A549 (cell line): ENCODE data around the gene DNAH11. TPM values are rescaled to one million over a fixed set of nuclear protein-coding genes. Genes with fewer than 3 reads are reported as not detected.

ENCODE experiments used
- ATAC-seq, 2 experiments: fragments of 200-7000 bp in 1 of 2; fragments of >200 bp in 1 of 2; cut with Nextera tagmentation in 1 of 2; cut with Tn5 transposase in 1 of 2; 3 replicates each; pipeline versions ENCODE4 v1.8.0 to v1.9.1; 2018 to 2020; ENCODE audit warnings: mild to moderate bottlenecking in 1 of 2, moderate library complexity in 1 of 2
- CTCF ChIA-PET: fragments of 300-600 bp; sonication (Branson Sonifier 250); formaldehyde crosslinking; extraction: SDS; loops from one replicate; lab custom pipeline; 2021; ENCODE audit warnings: antibody characterized with exemption, inconsistent platforms; lab: Yijun Ruan, JAX
- POLR2A ChIA-PET: fragments of 350-600 bp; formaldehyde crosslinking; extraction: SDS; loops from one replicate; lab custom pipeline; 2021; ENCODE audit warnings: antibody characterized with exemption, inconsistent platforms; lab: Yijun Ruan, JAX
- DNase-seq, 2 experiments: peaks; one replicate each; pipeline versions ENCODE4 v3.0.0 to v3.0.0-alpha.2; 2011 to 2016; ENCODE audit warnings: low read depth in 1 of 2, low spot score in 1 of 2
- FAIRE-seq: peaks from 2 replicates; lab custom pipeline; 2011; peaks lifted over from hg19 to GRCh38; lab: Jason Lieb, UNC
- H3K27ac ChIP-seq, 2 experiments: fragments of >200 bp; sonication (Bioruptor Twin); formaldehyde crosslinking; 3 replicates each; pipeline ENCODE4 v1.5.1; 2016 to 2017
- H3K4me1 ChIP-seq: fragments of >200 bp; sonication (Bioruptor Twin); formaldehyde crosslinking; 3 replicates; pipeline ENCODE4 v1.6.1; 2016
- H3K4me2 ChIP-seq: fragments of >200 bp; sonication (Bioruptor Twin); formaldehyde crosslinking; 3 replicates; pipeline ENCODE4 v1.6.1; 2016
- H3K4me3 ChIP-seq: fragments of >200 bp; sonication (Bioruptor Twin); formaldehyde crosslinking; 3 replicates; pipeline ENCODE4 v1.5.1; 2016
- H3K9me3 ChIP-seq: fragments of >200 bp; sonication (Bioruptor Twin); formaldehyde crosslinking; 3 replicates; pipeline ENCODE4 v1.6.1; 2016
- CBX2 ChIP-seq: fragments of 200-600 bp; sonication (generic); IDR thresholded peaks from 2 replicates; pipeline ENCODE4 v1.6.1; 2016; ENCODE audit warnings: low read depth, mild to moderate bottlenecking, borderline replicate concordance
- EHF ChIP-seq: fragments of 250-450 bp; sonication (Bioruptor Pico); IDR thresholded peaks from 2 replicates; pipeline ENCODE4 v1.5.0; 2020; ENCODE audit warnings: mild to moderate bottlenecking
- ESRRA ChIP-seq: fragments of 150-350 bp; IDR thresholded peaks from 2 replicates; pipeline ENCODE4 v1.6.1; 2014; ENCODE audit warnings: mild to moderate bottlenecking, low read length, borderline replicate concordance
- FOSB ChIP-seq: fragments of 250-450 bp; sonication (Bioruptor Pico); IDR thresholded peaks from 2 replicates; pipeline ENCODE4 v1.5.0; 2020; ENCODE audit warnings: mild to moderate bottlenecking, moderate library complexity
- FOSL2 ChIP-seq, 2 experiments: fragments of 450-650 bp in 1 of 2; fragments of >200 bp in 1 of 2; sonication (Bioruptor Twin) in 1 of 2; formaldehyde crosslinking; IDR thresholded peaks; 2 replicates each; pipeline versions ENCODE4 v1.5.0 to v1.6.1; 2016 to 2020; ENCODE audit warnings: mild to moderate bottlenecking in 1 of 2, moderate library complexity in 1 of 2
- FOXS1 ChIP-seq: fragments of 250-450 bp; sonication (Bioruptor Pico); IDR thresholded peaks from 2 replicates; pipeline ENCODE4 v1.5.0; 2020; ENCODE audit warnings: mild to moderate bottlenecking, moderate library complexity
- GATA3 ChIP-seq: IDR thresholded peaks from 2 replicates; pipeline ENCODE4 v1.6.1; 2012; ENCODE audit warnings: borderline replicate concordance
- HES2 ChIP-seq: fragments of >200 bp; sonication (Bioruptor Twin); formaldehyde crosslinking; IDR thresholded peaks from 2 replicates; pipeline ENCODE4 v1.6.1; 2016
- HEYL ChIP-seq: fragments of 250-450 bp; sonication (Bioruptor Pico); IDR thresholded peaks from 2 replicates; pipeline ENCODE4 v1.8.0; 2021; ENCODE audit warnings: mild to moderate bottlenecking, moderate library complexity
- HOXA7 ChIP-seq: fragments of 250-450 bp; sonication (Bioruptor Pico); IDR thresholded peaks from 2 replicates; pipeline ENCODE4 v1.5.0; 2020; ENCODE audit warnings: mild to moderate bottlenecking, moderate library complexity
- HOXB13 ChIP-seq: fragments of 250-450 bp; sonication (Bioruptor Pico); IDR thresholded peaks from 2 replicates; pipeline ENCODE4 v1.5.0; 2020; ENCODE audit warnings: low read depth, mild to moderate bottlenecking, moderate library complexity
- HOXB5 ChIP-seq: fragments of 250-450 bp; sonication (Bioruptor Pico); IDR thresholded peaks from 2 replicates; pipeline ENCODE4 v1.5.0; 2020; ENCODE audit warnings: mild to moderate bottlenecking, moderate library complexity
- JUNB ChIP-seq: fragments of >200 bp; sonication (Bioruptor Twin); formaldehyde crosslinking; IDR thresholded peaks from 2 replicates; pipeline ENCODE4 v1.6.1; 2016
- KDM1A ChIP-seq: fragments of 200-600 bp; sonication (generic); IDR thresholded peaks from 2 replicates; pipeline ENCODE4 v1.6.1; 2016; ENCODE audit warnings: low read depth, mild to moderate bottlenecking
- KDM5A ChIP-seq: fragments of 200-600 bp; sonication (generic); IDR thresholded peaks from 2 replicates; pipeline ENCODE4 v1.6.1; 2016; ENCODE audit warnings: antibody characterized with exemption, mild to moderate bottlenecking
- MAFK ChIP-seq: fragments of 450-650 bp; IDR thresholded peaks from 2 replicates; pipeline ENCODE4 v1.6.1; 2014; ENCODE audit not compliant: partially characterized antibody
- MAX ChIP-seq: IDR thresholded peaks from 2 replicates; pipeline ENCODE4 v1.6.1; 2012
- MAZ ChIP-seq: fragments of 150-350 bp; IDR thresholded peaks from 2 replicates; pipeline ENCODE4 v1.6.1; 2014; ENCODE audit warnings: antibody characterized with exemption, low read depth, low read length, borderline replicate concordance
- NR3C1 ChIP-seq: fragments of >200 bp; sonication (Bioruptor Twin); formaldehyde crosslinking; IDR thresholded peaks from 3 replicates; pipeline ENCODE4 v1.6.1; 2017
- PBX3 ChIP-seq: IDR thresholded peaks from 2 replicates; pipeline ENCODE4 v1.6.1; 2012
- PHF8 ChIP-seq: fragments of 200-600 bp; sonication (generic); IDR thresholded peaks from 2 replicates; pipeline ENCODE4 v1.6.1; 2016; ENCODE audit warnings: low read depth, mild to moderate bottlenecking, antibody characterized with exemption, moderate library complexity, borderline replicate concordance
- REST ChIP-seq: fragments of 200-600 bp; sonication (generic); IDR thresholded peaks from 2 replicates; pipeline ENCODE4 v1.6.1; 2016; ENCODE audit warnings: antibody characterized with exemption, mild to moderate bottlenecking, moderate library complexity
- SMC3 ChIP-seq: fragments of >200 bp; sonication (Bioruptor Twin); formaldehyde crosslinking; IDR thresholded peaks from 3 replicates; pipeline ENCODE4 v1.6.1; 2018; ENCODE audit warnings: inconsistent platforms
- TFCP2L1 ChIP-seq: fragments of 250-450 bp; sonication (Bioruptor Pico); IDR thresholded peaks from 2 replicates; pipeline ENCODE4 v1.5.0; 2021; ENCODE audit warnings: mild to moderate bottlenecking
- USF2 ChIP-seq: fragments of 450-650 bp; IDR thresholded peaks from 2 replicates; pipeline ENCODE4 v1.6.1; 2014; ENCODE audit warnings: antibody characterized with exemption
- ZC3H11A ChIP-seq: fragments of 450-650 bp; IDR thresholded peaks from 2 replicates; pipeline ENCODE4 v1.6.1; 2014; ENCODE audit warnings: antibody characterized with exemption, mild to moderate bottlenecking
- ZSCAN20 ChIP-seq: fragments of 250-450 bp; sonication (Bioruptor Pico); IDR thresholded peaks from 2 replicates; pipeline ENCODE4 v1.8.0; 2022; ENCODE audit warnings: mild to moderate bottlenecking, moderate library complexity
- WGBS: methylation state at CpG from one replicate; pipeline ENCODE4 v1.1.6; 2017; ENCODE audit errors: missing lambda C conversion rate; 5-methylcytosine and 5-hydroxymethylcytosine counted together
- polyA plus RNA-seq, 4 experiments: library from polyadenylated mRNA; depleted of rRNA in 3 of 4; stranded (reverse); fragments of >200 nt; fragmentation: RNase III in 1 of 4; extraction: RNeasy Plus Mini Kit Qiagen cat#74134 plus additional on column Dnase treatment in 1 of 4; gene quantifications; 2 replicates in 3 of 4; 3 replicates in 1 of 4; pipeline ENCODE4 v1.2.3, GENCODE V29; 2011 to 2017
- TF ChIP-seq, protein P1 (sequence below): fragments of >200 bp; sonication (Bioruptor Twin); formaldehyde crosslinking; IDR thresholded peaks from 3 replicates; pipeline ENCODE4 v1.5.1; 2016
- TF ChIP-seq, protein P2 (sequence below): fragments of 250-450 bp; sonication (Bioruptor Pico); IDR thresholded peaks from 2 replicates; pipeline ENCODE4 v1.5.0; 2021; ENCODE audit warnings: mild to moderate bottlenecking, moderate library complexity, borderline replicate concordance

The DNAH11 gene
- polyA plus RNA-seq, 2 of the 4 experiments (the other 2 are of a cell fraction), result 0.03 to 0.13 TPM

- POLR2A ChIA-PET, result no interaction called here
- 34% methylated on average over 3 of the region's 3 CpGs for WGBS
- DNase-seq (no peak), FAIRE-seq (no peak), ATAC-seq (no peak)
- Histone ChIP-seq H3K4me3 (no peak overlapping the region), H3K4me1 (no peaks in the 10 kb centered on the region), H3K4me2 (no peak overlapping the region), H3K27ac (no peak overlapping the region), H3K9me3 (no peaks in the 10 kb centered on the region)
- TF ChIP-seq, protein P1, sequence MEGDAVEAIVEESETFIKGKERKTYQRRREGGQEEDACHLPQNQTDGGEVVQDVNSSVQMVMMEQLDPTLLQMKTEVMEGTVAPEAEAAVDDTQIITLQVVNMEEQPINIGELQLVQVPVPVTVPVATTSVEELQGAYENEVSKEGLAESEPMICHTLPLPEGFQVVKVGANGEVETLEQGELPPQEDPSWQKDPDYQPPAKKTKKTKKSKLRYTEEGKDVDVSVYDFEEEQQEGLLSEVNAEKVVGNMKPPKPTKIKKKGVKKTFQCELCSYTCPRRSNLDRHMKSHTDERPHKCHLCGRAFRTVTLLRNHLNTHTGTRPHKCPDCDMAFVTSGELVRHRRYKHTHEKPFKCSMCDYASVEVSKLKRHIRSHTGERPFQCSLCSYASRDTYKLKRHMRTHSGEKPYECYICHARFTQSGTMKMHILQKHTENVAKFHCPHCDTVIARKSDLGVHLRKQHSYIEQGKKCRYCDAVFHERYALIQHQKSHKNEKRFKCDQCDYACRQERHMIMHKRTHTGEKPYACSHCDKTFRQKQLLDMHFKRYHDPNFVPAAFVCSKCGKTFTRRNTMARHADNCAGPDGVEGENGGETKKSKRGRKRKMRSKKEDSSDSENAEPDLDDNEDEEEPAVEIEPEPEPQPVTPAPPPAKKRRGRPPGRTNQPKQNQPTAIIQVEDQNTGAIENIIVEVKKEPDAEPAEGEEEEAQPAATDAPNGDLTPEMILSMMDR, result no peak
- no peak for TF ChIP-seq GATA3
- no peak for TF ChIP-seq PHF8
- TF ChIP-seq ZC3H11A, result no peak
- no peak for TF ChIP-seq FOSL2 (IDR thresholded peaks at IDR 0.05)
- TF ChIP-seq FOSL2 (CRISPR knock-in tag; IDR thresholded peaks at IDR 0.05), result no peak
- TF ChIP-seq TFCP2L1 (CRISPR knock-in tag), result no peak
- TF ChIP-seq HOXB13 (CRISPR knock-in tag), result no peak
- TF ChIP-seq MAX, result no peak
- TF ChIP-seq HEYL (CRISPR knock-in tag), result no peak
- TF ChIP-seq, protein P2, sequence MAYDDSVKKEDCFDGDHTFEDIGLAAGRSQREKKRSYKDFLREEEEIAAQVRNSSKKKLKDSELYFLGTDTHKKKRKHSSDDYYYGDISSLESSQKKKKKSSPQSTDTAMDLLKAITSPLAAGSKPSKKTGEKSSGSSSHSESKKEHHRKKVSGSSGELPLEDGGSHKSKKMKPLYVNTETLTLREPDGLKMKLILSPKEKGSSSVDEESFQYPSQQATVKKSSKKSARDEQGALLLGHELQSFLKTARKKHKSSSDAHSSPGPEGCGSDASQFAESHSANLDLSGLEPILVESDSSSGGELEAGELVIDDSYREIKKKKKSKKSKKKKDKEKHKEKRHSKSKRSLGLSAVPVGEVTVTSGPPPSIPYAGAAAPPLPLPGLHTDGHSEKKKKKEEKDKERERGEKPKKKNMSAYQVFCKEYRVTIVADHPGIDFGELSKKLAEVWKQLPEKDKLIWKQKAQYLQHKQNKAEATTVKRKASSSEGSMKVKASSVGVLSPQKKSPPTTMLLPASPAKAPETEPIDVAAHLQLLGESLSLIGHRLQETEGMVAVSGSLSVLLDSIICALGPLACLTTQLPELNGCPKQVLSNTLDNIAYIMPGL, result no peak
- no peak for TF ChIP-seq MAFK
- TF ChIP-seq EHF, result no peak
- TF ChIP-seq PBX3, result no peak
- no peak for TF ChIP-seq ESRRA
- no peak for TF ChIP-seq HOXA7
- no peak for TF ChIP-seq MAZ
- no peak for TF ChIP-seq USF2
- no peak for TF ChIP-seq FOSB (CRISPR knock-in tag)
- no peak for TF ChIP-seq HES2
- TF ChIP-seq JUNB, result no peak
- CTCF ChIA-PET, result interaction anchor here (0.5 kb wide), 1 partner anchor 11 kb away, joined by 4 read pairs; no protein-coding TSS in a partner anchor
Observed at GRCh38 chr7:21550076-21550475, 7.2 kb downstream of the DNAH11 start.

DNA sequence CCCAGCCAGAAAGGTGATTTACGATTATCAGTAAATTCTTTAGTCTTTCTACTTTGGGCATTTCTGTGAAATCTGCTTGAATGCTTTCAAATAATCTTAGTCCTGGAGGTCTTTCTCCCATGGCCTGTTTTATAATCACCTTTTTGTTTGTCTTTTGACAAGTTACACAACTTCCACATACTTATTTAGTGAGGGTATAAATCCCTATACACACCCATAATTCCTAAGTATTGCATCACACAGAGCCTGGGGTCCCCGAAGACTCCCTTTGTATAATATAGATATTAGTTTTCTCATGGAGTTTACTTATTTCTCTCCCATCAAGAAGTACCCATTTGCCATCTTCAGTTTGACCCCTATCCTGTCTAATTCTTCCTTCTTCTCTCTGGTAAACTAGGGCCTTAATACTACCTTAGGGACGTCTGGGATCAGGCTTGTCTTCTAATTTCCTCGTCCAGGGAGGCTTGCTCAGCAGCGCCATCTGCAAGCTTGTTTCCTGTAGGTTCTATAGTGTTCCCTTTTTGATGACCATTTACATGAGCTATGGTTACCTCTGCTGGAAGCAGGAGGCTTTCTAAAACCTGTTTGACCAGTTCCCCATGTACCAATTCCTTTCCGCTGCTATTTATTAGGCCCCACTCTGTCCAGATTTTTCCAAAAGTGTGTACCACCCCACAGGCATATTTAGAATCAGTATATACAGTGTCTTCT lies 8.1 kb downstream of the DNAH11 start:
- Histone ChIP-seq H3K4me2 (no peak overlapping the region), H3K4me1 (no peaks in the 10 kb centered on the region), H3K4me3 (no peak overlapping the region), H3K27ac (no peak overlapping the region), H3K9me3 (no peaks in the 10 kb centered on the region)
- ATAC-seq, result peak in 1 of 2 experiments; percentile 40; a peak in 1 of 6 replicates
- DNase-seq, result peak in 1 of 2 experiments; percentile 16
- WGBS, result 37% methylated on average over 6 of the region's 6 CpGs
- CTCF ChIA-PET, result interaction anchor here (0.6 to 0.7 kb wide), 2 partner anchors 210 to 294 kb away, joined by 3 read pairs; no protein-coding TSS in a partner anchor
- POLR2A ChIA-PET, result no interaction called here
- no peak for FAIRE-seq
- no peak for TF ChIP-seq KDM5A
- TF ChIP-seq REST, result no peak
- no peak for TF ChIP-seq FOXS1 (CRISPR knock-in tag)
- no peak for TF ChIP-seq NR3C1
- no peak for TF ChIP-seq KDM1A
- TF ChIP-seq ZSCAN20, result no peak
- TF ChIP-seq CBX2, result no peak
- no peak for TF ChIP-seq SMC3
- TF ChIP-seq MAZ, result no peak
- TF ChIP-seq HOXB5 (CRISPR knock-in tag), result no peak
